Kidney (tissue), 14 donors: ENCODE results near the gene KREMEN1. TPM values are rescaled to one million over a fixed set of nuclear protein-coding genes. Genes with fewer than 3 reads are reported as not detected.

Experiments
- DNase-seq, 5 donors: peaks; one replicate each; pipeline ENCODE4 v3.0.0-alpha.2; 2013 to 2020
- FAIRE-seq: peaks from 2 replicates; lab custom pipeline; 2012; peaks lifted over from hg19 to GRCh38; lab: Jason Lieb, UNC
- H3K27ac ChIP-seq, 2 donors: one replicate each; pipeline ENCODE4 v1.7.0; 2013; ENCODE audit warnings: low read depth in 2 of 2, low read length in 2 of 2, inconsistent platforms in 1 of 2
- H3K27me3 ChIP-seq: one replicate; pipeline ENCODE4 v1.7.1; 2013; ENCODE audit warnings: low read length, inconsistent platforms; ENCODE audit not compliant: control insufficient read depth, insufficient read depth
- H3K36me3 ChIP-seq, 3 donors: one replicate each; pipeline versions ENCODE4 v1.7.0 to v1.7.1; 2013; ENCODE audit warnings: low read length in 3 of 3, control low read depth in 1 of 3, inconsistent platforms in 1 of 3; ENCODE audit not compliant: insufficient read depth in 3 of 3, control insufficient read depth in 2 of 3
- H3K4me1 ChIP-seq, 3 donors: one replicate each; pipeline versions ENCODE4 v1.7.0 to v1.7.1; 2013; ENCODE audit warnings: low read length in 3 of 3, inconsistent platforms in 1 of 3, low read depth in 1 of 3; ENCODE audit not compliant: control insufficient read depth in 2 of 3, insufficient read depth in 2 of 3
- H3K4me3 ChIP-seq, 3 donors: one replicate each; pipeline versions ENCODE4 v1.7.0 to v1.8.1; 2013; ENCODE audit warnings: low read length in 3 of 3, control low read depth in 1 of 3, inconsistent platforms in 1 of 3
- H3K9ac ChIP-seq, 3 donors: one replicate each; pipeline versions ENCODE4 v1.7.0 to v1.7.1; 2013; ENCODE audit warnings: low read length in 3 of 3, control low read depth in 1 of 3, inconsistent platforms in 1 of 3
- H3K9me3 ChIP-seq, 3 donors: one replicate each; pipeline versions ENCODE4 v1.7.0 to v1.7.1; 2013; ENCODE audit warnings: low read length in 3 of 3, control low read depth in 1 of 3, inconsistent platforms in 1 of 3; ENCODE audit not compliant: control insufficient read depth in 2 of 3, insufficient read depth in 1 of 3
- intact Hi-C: fragments of 100-400 bp; cut with DNase I; formaldehyde crosslinking; loops from one replicate; pipeline ENCODE4 v1.11.1; 2022
- polyA plus RNA-seq: library from polyadenylated mRNA; stranded (reverse); fragments of 350-450 nt; fragmentation: Illumina TruSeq; extraction: RNeasy Lipid Tissue Mini Kit (QIAGEN cat#74804); gene quantifications from one replicate; pipeline ENCODE4 v1.2.3, GENCODE V29; 2014; ENCODE audit warnings: low read depth, low replicate concordance; ENCODE audit not compliant: insufficient read depth
- total RNA-seq: library from RNA; stranded (reverse); fragmentation: NEBNext Ultra II Directional; extraction: Animal tissue kit (Norgen Biotek cat#: 25700); gene quantifications from one replicate; pipeline ENCODE4 v1.2.1, GENCODE V29; 2021
- TF ChIP-seq, protein P1 (sequence below): IDR thresholded peaks from 3 replicates; pipeline ENCODE4 v1.5.1; 2012; ENCODE audit warnings: mild to moderate bottlenecking, moderate library complexity, borderline replicate concordance; ENCODE audit not compliant: insufficient read depth; ENCODE audit errors: extremely low read depth
- donor health status: control.
- donor health status: control.
- donor health status: control.
- donor health status: control.
- donor health status: control.
- donor health status: DM: yes; HTN: yes; CAD: no.
- donor health status: Normal renal cell carcinoma (clear cell type).

Gene KREMEN1
- total and polyA plus RNA-seq, 2 donors from 2014 or later: 9.3 to 16.2 TPM

DNA sequence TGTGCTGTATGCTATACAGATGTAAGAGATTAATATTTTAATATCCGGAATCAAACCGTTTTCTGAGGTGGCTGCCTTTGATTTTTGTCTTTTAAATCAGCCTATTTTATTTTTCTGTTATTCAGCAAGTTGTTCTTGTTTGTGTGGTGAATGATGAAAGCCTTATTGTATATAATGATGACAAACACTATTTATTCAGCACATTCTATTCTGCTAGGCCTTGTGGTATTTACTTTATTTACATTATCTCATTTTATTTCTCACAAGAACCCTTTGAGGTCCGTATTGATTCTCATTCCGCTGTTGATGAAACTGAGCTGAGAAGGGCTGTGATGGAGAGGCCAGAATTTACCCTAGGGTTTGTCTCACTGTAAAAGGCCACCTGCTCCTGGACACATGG, 40.5 kb downstream of the KREMEN1 start:
- H3K4me1 ChIP-seq: peaks cover 7 to 12% (median 7%) of the 10 kb centered on the region in 3 donors
- intact Hi-C loops: no loop called here
- no peak overlapping the region for H3K4me3 ChIP-seq
- no peaks in the 10 kb centered on the region for H3K36me3 ChIP-seq
- DNase-seq (no peak), FAIRE-seq (no peak)
- H3K27me3 ChIP-seq: no peaks in the 10 kb centered on the region
- no peaks in the 10 kb centered on the region for H3K9me3 ChIP-seq
- H3K27ac ChIP-seq: no peak overlapping the region
- TF ChIP-seq, protein P1, sequence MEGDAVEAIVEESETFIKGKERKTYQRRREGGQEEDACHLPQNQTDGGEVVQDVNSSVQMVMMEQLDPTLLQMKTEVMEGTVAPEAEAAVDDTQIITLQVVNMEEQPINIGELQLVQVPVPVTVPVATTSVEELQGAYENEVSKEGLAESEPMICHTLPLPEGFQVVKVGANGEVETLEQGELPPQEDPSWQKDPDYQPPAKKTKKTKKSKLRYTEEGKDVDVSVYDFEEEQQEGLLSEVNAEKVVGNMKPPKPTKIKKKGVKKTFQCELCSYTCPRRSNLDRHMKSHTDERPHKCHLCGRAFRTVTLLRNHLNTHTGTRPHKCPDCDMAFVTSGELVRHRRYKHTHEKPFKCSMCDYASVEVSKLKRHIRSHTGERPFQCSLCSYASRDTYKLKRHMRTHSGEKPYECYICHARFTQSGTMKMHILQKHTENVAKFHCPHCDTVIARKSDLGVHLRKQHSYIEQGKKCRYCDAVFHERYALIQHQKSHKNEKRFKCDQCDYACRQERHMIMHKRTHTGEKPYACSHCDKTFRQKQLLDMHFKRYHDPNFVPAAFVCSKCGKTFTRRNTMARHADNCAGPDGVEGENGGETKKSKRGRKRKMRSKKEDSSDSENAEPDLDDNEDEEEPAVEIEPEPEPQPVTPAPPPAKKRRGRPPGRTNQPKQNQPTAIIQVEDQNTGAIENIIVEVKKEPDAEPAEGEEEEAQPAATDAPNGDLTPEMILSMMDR: no peak
- H3K9ac ChIP-seq: no peak overlapping the region

DNA sequence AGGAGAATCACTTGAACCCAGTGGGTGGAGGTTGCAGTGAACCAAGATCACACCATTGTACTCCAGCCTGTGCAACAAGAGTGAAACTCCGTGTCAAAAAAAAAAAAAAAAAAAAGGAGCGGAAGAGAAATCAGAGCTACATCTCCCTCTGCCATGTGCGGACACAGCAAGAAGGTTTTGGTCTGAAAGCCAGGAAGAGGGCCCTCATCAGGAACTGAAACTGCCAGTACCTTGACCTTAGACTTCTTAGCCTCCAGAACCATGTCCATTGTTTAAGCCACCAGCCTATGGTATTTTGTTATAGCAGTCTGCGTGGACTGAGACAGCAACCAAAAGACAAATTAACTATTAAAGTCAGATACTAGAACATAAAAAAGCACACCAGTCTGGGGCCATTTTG, 41.6 kb downstream of the KREMEN1 start:
- Histone ChIP-seq H3K36me3 (no peaks in the 10 kb centered on the region), H3K27ac (no peak overlapping the region), H3K4me3 (no peak overlapping the region), H3K9ac (no peak overlapping the region), H3K4me1 (peaks cover 7 to 12% (median 7%) of the 10 kb centered on the region in 3 donors), H3K27me3 (no peaks in the 10 kb centered on the region), H3K9me3 (no peaks in the 10 kb centered on the region)
- FAIRE-seq: no peak
- TF ChIP-seq, protein P1: no peak
- no peak for DNase-seq
- intact Hi-C loops: no loop called here

DNA sequence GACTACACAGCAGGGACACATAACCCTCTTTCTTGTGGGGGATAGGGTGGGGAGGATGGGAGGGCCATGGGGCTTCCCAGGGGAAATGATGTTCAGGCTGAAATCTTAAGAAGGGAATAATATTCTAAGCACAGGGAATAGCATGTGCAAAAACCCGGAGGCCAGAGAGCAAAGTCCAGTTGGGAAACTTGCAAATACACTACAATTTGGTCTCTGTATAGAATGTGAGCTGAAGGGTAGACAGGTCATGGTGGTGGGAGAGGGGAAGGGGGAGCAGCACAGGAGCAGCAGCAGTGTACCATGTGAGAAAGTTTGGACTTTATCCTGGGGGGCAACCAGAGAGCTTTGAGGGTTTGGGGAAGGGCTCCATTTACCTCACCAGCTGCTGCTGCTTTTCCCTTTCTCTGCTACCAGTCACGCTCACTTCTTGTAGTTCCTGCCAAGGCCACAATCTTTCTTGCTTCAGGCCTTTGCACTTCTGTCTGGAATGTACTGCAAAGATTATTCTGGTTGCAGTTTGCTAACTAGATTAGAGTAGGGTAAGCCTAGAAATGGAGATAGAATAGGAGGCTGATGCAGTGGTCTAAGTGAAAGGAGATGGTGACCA, 43.0 kb downstream of the KREMEN1 start:
- Histone ChIP-seq H3K4me1 (peaks cover 0 to 5% (median 4%) of the 10 kb centered on the region in 3 donors), H3K27me3 (no peaks in the 10 kb centered on the region), H3K9me3 (no peaks in the 10 kb centered on the region), H3K36me3 (no peaks in the 10 kb centered on the region), H3K27ac (peak overlapping the region; percentile 32 to 44), H3K9ac (no peak overlapping the region), H3K4me3 (no peak overlapping the region)
- FAIRE-seq: no peak
- peak in 1 of 5 donors; percentile 38 for DNase-seq
- intact Hi-C loops: no loop called here
- TF ChIP-seq, protein P1: no peak
